Umbilical cord (tissue), 2 donors: ENCODE measurements around the gene CNTRL. TPM values are rescaled to one million over a fixed set of nuclear protein-coding genes. Genes with fewer than 3 reads are reported as not detected.
"Not testable (repeated sequence)": the region's sequence is repeated elsewhere in the genome, so short reads cannot be mapped to it uniquely, and the experiment has no call there.

Source experiments
- DNase-seq: peaks from one replicate; pipeline ENCODE4 v3.0.0-alpha.2; 2015; ENCODE audit warnings: low spot score
- total RNA-seq: library from RNA; depleted of rRNA; stranded (reverse); fragments of >200 nt; gene quantifications from one replicate; pipeline ENCODE4 v1.2.3, GENCODE V29; 2014; ENCODE audit warnings: low replicate concordance; ENCODE audit not compliant: insufficient read depth

Gene CNTRL
- total RNA-seq, 1 donor from 2014 or later, result 15.9 TPM

- DNase-seq, result no peak
These were observed 5.4 kb upstream of the CNTRL start for GRCh38 chr9:121069396-121069795.

DNA sequence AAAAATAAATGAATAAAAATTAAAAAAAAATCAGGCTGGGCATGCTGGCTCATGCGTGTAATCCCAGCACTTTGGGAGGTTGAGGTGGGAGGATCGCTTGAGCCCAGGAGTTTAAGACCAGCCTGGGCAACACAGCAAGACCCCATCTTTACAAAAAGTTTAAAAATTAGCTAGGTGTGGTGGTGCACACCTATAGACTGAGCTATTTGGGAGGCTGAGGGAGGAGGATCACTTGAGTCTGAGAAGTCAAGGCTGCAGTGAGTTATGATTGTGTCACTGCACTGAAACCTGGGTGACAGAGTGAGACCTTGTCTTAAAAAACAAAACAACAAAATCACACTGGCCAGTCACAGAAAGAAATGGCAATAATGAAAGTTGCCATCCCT lies 3.4 kb upstream of the CNTRL start:
- no peak for DNase-seq

GRCh38 chr9:121071756-121072421 lies 2.9 kb upstream of the CNTRL start:
- peak; percentile 46 for DNase-seq

- peak; percentile 71 for DNase-seq
These were observed 1.7 kb upstream of the CNTRL start for GRCh38 chr9:121073038-121073437.

GRCh38 chr9:121075251-121076036 lies 689 bp downstream of the CNTRL start:
- DNase-seq, result no peak

- DNase-seq, result no peak
These were observed 7.3 kb downstream of the CNTRL start for GRCh38 chr9:121082075-121082474.

- DNase-seq, result no peak
These were observed 10.9 kb downstream of the CNTRL start for GRCh38 chr9:121085661-121086060.

GRCh38 chr9:121088576-121088975 lies 13.8 kb downstream of the CNTRL start:
- no peak for DNase-seq

DNA sequence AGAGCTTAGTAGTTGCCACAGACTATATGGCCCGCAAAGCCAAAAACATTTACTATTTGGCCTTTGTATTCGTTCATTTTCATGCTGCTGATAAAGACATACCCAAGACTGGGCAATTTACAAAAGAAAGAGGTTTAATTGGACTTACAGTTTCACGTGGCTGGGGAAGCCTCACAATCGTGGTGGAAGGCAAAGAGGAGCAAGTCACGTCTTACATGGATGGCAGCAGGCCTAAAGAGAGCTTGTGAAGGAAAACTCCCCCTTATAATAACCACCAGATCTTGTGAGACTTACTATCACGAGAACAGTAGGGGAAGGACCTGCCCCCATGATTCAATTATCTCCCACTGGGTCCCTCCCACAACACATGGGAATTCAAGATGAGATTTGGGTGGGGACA lies 16.0 kb downstream of the CNTRL start:
- not testable (repeated sequence) for DNase-seq

DNA sequence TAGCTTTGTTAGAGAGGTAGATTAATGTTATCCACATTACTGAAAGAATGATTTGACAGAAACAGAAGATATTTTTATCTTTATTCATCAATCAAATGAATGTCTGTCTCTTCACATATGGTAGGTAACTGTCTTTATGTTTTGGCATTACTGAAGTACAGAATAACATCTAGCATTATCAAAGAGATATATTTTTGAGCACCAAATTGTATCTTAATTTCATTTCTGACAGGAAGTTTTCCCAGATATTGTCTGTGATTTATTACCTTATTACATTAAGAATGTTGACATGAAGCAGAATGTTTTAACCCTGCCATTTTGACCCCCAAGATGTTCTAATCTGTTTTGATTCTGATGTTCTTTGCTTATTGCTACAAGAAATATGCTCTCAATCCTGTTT lies 20.3 kb downstream of the CNTRL start:
- no peak for DNase-seq

DNA sequence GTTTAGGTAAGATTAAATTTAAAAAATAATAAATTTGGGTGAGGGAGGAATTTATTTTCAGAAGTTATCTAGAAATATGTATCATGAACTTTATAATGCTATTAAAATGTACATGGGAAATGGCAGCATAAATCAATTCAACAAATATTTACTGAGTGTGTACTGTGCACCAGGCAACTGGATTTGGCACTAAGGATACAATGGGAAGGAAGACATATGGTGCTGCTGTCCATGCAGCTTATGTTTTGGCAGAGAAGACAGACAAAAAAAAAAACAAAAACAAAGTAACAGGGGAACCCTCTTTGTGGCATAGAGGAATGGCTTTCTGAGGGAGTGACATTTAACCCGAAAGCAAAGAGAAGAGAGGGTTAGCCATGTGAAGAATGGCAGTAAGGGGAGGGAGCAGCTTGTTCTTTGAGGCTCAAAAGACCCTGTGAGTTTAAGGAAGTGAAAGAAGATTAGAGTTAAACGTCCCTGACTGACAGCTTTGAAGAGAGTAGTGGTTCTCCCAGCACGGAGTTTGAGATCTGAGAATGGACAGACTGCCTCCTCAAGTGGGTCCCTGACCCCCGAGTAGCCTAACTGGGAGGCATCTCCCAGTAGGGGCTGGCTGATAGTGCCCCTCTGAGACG lies 23.9 kb downstream of the CNTRL start:
- no peak for DNase-seq

DNA sequence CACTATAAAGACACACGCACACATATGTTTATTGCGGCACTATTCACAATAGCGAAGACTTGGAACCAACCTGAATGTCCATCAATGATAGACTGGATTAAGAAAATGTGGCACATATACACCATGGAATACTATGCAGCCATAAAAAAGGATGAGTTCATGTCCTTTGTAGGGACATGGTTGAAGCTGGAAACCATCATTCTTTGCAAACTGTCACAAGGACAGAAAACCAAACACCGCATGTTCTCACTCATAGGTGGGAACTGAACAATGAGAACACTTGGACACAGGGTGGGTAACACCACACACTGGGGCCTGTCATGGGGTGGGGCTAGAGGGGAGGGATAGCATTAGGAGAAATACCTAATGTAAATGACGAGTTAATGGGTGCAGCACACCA lies 29.3 kb downstream of the CNTRL start:
- not testable (repeated sequence) for DNase-seq

GRCh38 chr9:121105531-121105930 lies 30.8 kb downstream of the CNTRL start:
- no peak for DNase-seq

- DNase-seq, result no peak
These were observed 32.3 kb downstream of the CNTRL start for GRCh38 chr9:121107029-121107428.

DNA sequence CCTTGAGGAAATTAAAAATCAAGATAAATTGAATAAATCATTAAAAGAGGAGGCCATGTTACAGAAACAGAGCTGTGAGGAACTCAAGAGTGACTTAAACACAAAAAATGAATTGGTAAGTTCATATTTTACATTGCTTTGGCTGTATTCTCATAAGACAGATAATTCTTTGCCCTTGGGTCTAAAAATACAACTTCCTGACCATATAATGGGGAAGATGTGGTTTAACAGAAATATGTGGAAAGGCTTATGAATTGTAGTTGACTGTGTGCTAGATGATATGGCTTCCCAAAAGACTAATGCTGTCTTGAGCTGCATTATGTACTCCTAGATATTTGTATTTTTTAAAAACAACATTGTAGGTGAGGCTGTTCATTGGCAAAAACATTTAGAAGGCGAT lies 33.1 kb downstream of the CNTRL start:
- no peak for DNase-seq

DNA sequence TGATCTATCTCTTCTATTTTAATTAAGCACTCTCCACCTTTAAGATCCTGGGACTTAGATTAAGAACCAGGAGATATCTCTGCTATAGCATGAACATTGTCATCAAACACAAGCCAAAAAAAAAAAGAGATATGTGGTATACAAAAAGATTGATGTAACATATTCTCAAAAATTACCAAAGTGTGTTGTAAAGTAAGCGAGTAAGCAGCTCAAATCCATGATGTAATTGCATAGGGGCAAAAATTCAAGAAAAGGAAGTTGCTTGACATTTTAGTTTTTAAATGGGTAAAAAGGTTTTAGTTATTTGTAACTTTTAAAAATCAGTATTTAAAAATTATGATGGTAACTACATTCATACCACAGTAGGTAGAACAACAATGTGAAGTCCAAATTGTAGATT lies 40.7 kb downstream of the CNTRL start:
- no peak for DNase-seq

DNA sequence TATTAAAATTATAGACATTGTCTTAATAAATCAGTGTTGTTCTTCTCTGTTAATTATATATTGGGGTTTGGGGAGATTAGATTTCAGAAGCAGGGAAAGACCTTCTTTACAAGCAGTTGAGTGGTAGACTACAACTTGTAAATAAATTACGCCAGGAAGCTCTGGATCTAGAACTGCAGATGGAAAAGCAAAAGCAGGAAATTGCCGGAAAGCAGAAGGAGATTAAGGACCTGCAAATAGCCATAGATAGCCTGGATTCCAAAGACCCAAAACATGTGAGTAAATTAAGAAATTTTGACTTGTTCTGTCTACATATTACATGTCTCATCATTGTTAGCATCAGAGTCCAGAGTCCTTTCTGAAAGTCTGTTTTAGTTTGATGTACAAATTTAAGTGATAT lies 43.5 kb downstream of the CNTRL start:
- no peak for DNase-seq

DNA sequence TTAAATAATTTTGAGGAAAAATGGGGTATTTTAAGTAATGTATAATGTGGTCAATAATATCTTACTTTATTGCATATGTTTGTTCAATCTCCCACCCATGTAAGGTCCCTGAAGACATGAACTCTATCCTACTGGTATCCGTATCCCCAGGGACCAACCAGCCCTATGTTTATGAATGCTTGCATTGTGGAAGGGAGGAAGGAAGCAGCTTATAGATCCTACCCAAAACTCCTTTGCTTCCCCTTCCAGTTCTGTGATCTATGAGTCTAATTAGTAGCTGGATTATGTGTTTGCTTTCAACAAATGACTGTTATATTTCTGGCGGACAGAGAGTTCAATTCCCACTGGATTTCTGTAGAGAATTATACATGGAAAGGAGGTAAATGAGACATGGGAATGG lies 45.6 kb downstream of the CNTRL start:
- DNase-seq, result no peak

DNA sequence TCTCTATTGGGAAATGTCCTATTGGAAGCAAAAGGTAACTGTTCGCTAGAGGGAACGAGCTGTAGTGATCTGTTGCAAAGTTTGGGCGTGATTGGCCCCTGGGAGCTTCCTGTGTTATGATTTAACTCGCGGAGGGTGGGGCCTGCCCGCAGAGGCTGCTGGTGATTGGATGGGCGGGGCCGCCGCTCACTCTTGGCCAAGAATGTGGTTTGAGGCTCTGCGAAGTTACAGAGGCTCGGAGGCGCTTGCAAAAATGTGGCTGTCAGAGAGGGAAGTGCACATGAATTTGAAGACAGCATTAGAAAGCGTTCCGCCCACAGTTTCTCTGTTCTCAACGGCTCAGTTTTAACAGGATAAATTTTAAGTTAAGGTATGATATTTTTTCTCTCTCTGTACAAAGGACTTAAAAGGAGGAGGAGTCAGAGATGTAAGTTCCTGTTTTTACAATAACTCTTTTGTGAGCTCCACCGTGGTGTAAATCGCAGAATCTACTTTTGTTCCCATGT lies 46.9 kb downstream of the CNTRL start:
- peak; percentile 99 for DNase-seq

DNA sequence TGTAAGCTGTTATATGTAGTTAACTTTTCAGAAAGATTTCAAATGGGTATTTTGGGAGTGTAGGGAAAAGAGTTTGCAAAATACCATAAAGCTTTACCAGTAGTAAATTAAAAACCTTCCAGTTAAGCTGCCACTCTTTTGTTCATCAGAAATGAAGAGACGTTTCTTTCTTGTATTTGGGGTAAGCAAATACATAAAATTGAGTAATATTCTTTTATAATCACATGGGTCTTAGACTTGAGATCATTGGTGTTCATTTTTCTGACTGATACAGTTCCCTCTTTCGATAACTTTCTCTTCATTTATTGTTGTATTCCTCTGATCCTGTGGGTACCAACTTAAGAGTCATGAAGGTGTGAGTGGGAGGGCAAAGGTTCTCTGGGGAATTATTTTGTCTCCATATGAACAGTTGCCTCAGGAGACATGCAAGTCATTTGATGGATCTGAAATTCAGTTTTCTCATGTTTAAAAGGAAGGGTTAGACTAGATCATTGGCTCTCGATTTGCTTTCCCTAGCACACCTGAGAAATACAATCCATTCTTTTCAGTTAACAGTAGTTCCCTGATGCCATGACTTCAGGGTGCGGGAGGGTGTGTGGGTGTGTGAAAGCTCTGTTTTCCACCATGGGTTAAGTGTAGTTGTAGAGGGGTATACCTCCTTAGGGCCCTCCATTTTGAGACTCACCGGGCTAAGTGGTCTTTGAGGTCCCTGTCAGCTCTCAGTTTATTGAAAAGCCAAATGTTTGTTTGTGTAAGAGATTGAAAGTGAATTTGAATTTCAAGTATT lies 47.7 kb downstream of the CNTRL start:
- DNase-seq, result no peak

- no peak for DNase-seq
These were observed 49.2 kb downstream of the CNTRL start for GRCh38 chr9:121123816-121124535.
